Fibroblast of upper back skin (primary cell): Measurements from ENCODE around the gene SMIM20.

ENCODE experiments used
- DNase-seq: peaks from one replicate; pipeline ENCODE4 v3.0.0-alpha.2; 2013

Gene SMIM20

DNA sequence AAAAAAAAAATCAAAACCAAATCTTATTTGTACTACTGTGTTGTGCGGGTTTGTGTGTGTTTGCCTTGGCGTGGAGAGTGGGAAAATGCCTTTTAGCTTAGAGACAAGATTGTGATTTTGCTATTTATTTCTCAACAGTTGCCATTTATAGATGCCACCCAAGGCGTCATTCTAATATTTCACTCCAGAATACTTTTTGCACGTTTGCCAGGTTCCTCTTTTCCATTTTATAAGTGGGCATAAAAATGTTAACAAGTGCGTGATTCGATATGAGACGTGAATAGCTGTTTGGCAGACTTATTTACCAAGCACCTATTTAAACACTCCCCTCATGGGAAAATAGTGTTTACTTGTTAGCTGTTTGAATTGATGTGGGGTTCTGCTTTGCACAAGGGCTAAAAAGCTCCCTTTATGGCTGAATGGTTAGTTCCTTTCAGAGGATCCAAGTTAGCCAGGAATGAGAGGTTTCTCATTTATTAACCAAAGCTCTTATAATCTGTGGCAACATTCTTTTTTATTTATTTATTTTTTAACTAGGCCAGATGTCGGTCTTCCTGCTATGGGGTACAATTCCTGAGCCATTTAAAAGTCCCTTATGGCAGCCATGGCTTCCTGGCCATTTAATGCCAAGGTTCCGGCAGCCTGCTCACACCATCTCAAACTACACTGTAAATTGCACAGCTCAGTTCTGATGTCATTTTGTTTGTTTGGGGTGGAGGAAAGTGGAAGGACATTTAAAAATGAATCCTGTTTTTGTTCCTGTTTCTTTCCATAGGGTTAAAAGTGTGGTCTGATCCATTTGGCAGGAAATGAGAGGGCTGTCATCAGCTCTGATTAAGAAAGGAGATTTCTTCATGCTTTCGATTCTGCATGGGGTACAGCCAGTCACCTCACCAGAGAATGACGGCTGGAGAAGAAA lies 14.6 kb downstream of the SMIM20 start:
- peak; percentile 83 for DNase-seq

DNA sequence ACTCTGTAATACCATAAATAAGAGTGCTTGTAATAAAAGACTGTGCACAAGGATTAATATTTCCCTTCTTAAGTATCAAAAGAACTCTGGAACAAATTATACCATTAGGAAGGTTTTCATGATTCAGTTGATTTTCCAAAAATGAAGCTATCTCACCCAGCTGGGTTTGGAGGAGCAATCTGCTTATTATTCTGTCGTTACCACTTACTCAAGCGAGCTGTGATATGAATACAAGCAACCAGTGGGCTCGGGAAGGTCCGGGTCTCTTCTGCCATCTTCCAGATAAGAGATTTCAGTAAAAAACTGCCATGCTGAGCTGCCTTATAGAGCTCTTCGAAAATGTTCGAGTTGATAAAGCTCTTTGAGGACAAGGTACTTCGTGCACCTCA lies 15.3 kb downstream of the SMIM20 start:
- no peak for DNase-seq

DNA sequence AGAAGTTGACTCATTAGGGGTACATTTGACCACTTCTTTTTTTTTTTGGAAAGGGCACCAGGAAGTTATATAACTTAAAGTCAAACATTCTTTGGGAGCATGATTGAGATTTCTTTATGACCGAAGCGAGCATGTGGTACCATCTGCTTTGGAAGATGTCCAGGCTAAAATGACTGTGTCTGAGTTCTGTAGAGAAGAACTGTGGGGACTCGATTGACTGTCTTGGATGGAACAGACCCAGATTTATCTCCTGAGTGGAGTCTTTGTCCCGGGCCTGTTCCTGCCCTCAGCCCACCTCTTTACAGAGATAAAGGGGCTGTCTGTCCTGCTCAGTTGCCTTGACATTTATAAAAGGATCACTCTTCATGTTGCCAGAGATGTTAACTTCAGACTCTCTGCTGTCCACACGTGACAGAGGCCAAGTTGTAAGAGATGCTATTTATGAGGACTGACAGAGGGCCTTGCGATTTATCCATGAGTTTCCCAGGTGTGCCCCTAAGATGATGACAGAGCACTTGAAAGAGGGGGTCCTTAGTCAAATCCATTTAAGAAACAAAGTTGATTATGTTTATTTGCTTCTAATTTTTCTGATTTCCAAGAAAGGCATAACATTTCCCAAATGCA lies 16.8 kb downstream of the SMIM20 start:
- no peak for DNase-seq

DNA sequence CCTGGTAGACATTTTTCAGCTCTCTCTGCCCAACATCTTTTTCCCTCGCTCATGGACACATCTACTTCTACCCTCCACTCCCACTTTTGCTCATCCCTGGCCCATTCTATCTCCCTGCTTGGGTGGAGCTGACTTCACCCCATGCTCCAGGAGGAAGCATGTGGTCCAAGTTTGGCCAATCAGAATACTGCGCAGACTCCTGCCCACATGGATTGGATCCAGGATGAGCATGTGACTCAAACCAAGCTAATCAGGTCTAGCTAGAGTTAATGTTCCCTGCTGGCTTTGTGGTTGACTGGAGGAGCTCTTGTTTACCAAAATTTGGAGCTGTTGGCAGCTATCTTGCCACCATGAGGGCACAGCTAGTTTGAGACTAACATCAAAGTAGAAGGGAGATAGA lies 22.7 kb downstream of the SMIM20 start:
- no peak for DNase-seq

DNA sequence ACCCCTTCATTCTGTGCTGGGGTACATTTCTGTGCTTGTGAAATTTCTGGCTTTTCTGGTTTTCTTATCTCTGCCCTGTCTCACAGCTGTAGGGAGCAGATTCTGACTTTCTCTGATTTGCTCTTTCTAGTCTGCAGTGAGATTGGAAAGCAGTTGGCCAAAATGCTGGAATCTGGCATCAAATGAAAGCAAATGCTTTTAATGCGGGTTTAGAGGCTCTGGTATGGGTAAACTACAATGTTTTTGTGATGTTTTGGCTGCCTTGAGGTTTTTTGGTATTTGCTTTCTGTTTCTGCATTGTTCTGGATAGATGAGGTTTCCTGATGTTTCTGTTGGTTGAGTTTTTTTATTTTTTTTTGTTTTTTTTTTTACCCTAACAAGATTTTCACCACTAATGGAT lies 23.8 kb downstream of the SMIM20 start:
- DNase-seq: peak; percentile 78

DNA sequence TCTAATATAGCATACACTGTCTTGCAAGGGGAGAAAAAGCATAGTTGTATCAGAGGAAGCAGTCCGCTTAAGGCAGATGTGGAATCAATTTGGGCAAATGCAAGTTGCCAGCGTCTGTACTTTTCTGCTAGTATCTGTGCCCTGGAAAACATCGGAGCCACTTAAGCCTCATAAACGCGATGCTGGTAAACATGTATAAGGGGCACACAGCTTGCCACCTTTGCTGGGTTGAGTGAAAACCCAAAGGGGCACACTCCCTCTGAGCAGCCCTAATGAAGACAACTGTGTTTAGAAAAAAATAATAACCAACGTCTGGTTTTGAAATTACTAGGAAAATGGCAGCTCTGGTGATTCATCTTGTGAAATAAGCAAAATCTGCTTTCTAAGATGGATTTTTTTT lies 24.3 kb downstream of the SMIM20 start:
- DNase-seq: no peak

DNA sequence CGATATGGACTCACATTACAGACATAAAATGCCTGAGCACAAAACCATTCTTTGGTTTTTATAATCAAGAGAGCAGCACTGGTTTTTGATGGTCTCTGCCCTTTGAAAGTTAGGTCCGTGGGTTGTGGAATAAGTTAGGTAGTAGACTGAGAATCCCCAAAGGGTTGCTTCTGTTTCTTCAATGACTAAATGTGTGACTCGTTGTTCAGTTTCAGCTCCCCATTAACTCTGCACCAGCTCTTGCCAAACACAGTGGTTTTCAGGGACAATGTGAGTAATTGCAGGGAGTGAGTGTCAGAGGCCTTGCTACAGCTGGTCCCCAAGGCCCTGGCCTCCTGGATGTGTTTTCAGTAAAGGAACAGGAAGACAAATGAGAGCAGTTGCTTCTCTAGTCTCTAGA lies 24.8 kb downstream of the SMIM20 start:
- DNase-seq: peak; percentile 83

DNA sequence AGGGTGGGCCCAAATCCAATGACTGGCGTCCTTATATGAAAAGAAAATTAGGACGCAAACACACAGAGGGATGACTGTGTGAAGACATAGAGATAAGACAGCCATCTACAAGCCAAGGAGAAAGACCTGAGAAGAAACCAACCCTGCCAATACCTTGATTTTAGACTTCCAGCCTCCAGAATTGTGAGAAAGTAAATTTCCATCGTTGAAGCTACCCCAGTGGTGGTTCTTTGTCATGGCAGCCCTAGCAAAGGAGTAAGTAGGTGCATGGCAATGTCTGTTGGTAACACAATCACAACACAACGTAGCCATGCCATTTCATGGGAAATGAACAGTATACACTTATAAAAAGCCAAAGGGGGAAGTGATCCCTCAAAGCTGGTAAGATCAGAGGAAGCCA lies 25.3 kb downstream of the SMIM20 start:
- no peak for DNase-seq

DNA sequence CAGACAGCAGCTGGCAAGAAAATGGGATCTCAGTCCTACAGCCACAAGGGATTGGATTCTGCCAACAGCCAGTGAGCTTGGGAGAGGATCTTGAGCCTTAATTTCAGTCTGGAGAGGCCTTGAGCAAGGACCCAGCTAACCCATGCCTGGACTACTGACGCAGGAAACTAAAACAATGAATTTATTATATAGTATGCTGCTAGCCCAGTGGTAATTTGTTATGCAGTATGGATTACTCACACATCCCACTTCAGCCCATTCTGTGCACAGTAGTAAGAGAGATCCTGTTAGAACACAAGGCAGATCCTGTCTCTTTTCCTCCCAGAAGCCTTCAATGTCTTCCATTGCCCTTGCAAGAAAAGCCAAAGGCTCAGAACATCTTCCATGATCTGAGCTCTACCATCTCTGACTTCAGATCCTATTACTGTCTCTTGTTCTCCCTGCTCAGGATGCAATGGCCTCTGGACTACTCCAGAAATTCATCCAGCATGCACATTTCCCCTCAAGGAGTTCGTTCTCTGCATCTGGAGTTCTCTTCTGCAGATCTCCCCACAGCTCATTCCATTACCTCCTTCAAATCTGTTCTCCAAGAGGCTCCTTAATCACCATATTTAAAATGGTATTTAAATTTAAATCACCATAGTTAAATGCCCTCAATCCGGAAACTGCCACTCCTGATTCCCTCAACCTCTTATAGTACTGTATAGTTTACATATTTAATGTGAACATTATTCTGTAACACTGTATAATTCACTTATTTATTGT lies 27.6 kb downstream of the SMIM20 start:
- DNase-seq: no peak

DNA sequence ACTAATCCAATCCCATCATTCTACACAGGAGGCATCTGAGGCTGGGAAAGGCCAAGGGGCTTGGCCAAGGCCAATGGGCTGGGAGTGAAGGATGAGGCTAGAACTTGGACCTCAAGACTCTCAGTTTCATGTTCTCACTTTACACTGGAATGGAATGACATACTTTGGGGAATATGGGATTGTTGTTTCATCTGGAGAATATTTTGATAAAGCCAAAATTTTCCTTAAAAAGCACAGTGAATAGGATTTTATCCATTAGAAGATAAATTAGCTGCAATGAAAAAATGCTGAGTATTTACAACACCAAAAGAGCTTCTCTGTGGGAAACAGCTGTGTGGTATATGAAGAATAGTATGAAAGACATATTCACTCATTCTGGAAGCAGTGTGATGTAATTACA lies 29.3 kb downstream of the SMIM20 start:
- DNase-seq: peak; percentile 81

DNA sequence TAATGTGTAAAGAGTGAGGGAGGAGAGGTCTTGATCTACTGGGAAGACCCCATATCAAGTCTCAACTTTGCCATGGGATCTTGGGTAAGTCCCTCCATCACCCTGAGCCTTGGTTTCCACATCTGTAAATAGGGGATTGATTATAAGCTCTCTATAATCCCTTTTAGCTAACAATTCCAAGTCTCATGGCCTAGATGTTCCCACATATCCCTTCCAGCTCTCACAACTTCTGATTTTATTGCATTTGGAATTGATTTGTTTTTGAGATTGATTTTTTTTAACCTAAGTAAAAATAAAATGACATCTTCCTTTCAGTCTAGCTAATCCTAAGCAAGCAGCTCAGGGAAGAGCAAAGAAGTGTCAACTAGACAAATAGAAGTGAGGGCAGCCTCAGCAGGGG lies 29.8 kb downstream of the SMIM20 start:
- DNase-seq: no peak

DNA sequence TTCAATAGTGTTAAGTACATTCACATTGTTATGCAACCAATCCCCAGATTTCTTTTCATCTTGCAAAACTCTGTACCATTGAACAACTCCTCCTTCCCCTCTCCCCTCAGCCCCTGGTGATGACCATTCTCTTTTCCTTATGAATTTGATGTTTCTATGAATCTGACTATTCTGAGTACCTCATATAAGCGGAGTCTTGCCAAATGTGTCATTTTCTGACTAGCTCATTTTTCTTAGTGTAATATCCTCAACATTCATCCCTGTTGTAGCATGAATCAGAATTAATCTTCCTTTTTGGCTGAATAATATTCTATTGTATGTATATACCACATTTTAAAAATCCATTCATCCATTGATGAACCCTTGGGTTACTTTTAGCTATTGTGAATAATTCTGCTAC lies 34.0 kb downstream of the SMIM20 start:
- DNase-seq: peak; percentile 33

DNA sequence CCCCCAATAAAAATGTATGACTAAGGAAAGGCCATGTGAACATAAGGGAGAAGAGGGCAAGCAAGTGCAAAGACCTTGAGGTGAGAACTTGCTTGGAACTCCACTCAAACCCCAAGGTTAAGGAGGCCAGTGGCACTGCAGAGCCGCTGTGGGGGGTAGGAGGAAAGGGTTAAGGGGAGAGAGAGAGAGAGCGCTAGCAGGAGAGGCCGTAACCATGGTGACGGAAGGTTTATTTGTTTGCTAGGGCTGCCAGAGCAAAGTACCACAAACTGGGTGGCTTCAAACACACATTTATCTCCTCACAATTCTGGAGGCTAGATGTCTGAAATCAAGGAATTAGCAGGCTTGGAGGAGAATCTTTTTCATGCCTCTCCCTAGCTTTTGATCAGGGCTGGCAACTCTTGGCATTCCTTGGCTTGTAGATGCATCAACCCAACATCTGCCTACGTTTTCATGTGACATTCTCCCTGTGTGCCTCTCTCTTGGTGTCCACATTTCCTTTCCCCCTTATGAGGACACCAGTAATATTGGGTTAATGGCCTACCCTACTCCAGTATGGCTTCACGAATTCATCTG lies 35.2 kb downstream of the SMIM20 start:
- DNase-seq: no peak

DNA sequence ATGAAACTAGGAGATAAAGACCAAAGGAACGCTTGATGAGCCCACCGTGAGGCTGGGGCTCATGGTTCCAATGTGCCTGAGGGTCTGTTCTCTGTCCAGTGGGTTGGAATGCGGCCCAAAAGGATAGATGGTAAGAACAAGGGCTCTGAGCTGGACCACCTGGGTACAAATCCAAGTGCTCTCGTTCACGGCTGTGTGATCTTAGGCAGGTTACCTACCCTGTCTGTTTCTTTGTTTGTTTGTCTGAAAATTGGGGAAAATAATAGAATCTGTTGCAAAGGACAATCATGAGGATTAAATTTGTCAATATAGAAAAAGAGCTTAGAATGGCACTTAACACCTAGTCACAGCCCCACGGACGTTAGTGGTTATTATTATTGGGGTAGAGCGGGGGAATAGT lies 36.0 kb downstream of the SMIM20 start:
- DNase-seq: no peak

DNA sequence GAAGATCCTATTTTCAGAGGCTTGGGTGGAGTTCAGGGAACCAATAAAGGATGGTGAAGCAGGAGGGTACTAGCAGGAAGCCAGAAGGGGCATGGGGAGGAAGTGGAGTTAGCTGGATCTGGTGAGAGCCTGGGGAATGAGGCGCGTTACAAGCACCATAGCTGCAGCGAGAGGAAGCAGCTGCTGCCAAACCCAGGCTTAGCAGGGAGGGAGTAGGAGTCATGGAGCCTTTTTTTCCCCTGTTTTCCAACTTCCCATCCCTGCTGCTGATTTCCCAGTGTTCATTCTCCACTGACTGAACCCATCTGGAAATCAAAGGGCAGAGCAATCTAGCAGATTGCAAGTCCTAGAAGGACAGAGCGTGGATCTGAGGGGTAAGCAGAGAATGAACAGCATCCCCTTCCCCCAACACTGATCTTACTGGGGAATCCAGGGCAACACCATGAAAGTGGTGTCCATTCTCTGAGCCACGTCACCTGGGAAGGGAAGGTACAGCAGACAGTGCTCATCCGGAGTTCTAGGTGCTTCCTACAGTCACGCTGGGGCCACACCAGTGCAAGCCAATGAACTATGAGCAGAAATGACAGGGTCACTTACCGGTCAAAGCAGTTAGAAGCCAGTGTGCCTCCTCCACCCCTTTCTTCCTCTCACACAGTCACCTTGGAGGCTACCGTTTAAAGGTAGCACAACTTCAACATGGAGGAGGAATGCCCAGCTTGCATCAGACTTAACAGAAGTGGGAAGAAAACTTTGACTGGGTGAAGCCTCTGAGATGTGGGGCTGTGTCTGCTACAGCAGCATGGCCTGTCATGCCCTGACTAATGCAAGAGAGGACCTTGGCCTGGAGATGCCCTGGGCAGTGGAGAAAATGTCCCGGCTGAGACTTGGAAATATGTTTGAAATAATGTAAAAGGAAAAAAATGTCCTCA lies 36.7 kb downstream of the SMIM20 start:
- no peak for DNase-seq

DNA sequence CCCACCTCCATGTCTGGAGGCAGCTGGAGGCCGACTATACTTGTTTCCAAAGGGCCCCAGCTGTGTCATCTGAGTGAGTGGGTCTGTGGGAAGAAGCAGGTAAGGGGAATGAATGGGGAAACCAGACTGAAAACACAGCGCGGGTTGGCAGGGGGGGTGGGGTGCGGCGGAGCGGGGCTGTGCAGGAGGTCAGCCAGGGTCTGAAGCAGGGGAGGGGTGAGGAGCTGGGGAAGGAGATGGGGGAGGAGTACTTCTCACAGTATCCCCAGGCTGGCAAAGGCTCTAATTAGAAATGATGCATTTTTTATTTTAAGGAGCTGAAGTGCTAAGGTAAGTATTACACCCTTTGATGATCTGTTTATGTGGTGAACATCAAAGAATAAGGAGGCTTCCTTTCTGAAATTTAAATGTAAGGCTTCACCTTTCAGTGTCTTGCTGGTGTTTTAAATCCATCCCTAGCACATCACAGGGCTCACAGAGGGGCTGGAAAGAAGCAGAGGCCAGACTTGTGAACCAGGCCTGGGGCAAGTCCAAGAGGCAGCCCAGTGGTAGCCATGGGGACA lies 37.5 kb downstream of the SMIM20 start:
- DNase-seq: no peak

DNA sequence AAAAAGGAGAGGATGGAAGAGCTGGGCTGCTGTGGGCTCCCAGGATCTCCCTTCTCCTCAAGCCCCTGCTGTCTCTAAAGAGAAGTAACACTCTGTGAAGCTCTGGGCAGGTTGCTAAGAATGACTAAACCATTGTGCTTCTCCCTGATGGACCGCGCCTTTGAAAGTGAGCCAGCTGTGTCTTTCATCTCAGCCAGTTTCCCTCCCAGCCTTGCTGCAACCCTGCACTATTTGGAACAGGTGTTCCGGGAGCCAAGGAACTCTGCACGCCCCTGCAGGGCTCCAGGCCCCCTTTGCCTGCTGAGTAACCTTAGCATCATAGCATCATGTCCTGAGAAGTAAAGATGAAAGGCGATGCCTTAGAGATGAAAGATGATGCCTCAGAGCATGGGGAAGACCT lies 39.7 kb downstream of the SMIM20 start:
- DNase-seq: peak; percentile 67

DNA sequence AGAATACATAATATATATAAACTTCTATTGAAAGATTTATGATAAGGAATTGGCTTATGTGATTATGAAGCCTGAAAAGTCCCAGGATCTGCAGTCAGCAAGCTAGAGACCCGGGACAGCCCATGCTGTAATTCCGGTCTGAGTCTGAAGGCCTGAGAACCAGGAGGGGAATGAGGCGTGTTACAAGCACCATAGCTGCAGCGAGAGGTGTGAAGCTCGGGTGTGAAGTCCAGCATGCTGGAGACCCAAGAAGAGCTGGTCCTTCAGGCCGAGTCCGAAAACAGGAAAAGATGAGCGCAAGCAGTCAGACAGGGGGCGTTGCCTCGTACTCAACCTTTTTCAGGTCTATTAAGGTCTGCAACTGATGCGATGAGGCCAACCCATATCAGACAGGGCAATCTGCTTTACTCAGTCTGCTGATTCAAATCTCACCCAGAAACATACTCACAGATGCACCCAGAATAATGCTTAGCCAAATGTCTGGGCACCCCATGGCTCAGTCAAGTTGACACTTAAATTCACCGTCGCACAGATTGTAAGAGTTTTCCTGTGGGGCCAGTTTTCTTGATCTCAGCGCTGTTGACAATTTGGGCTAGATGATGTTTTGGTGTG lies 40.4 kb downstream of the SMIM20 start:
- no peak for DNase-seq

DNA sequence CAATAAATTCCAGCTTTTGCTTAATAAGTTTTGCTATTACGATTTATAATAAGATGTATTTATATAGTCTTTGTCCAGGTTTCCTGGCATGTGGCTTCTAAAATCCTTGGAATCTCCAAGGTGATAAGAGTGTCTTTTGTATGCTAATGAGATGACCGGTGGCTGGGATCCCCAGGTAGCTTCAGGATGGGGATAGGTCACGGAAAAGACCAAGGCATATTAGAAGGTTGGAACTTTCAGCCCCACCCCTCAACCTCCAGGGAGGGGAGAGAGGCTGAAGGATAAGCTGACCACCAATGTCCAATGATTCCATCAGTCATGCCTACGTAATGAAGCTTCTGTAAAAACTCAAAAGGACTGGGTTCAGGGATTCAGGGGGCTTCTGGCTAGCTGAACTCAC lies 41.7 kb downstream of the SMIM20 start:
- no peak for DNase-seq

DNA sequence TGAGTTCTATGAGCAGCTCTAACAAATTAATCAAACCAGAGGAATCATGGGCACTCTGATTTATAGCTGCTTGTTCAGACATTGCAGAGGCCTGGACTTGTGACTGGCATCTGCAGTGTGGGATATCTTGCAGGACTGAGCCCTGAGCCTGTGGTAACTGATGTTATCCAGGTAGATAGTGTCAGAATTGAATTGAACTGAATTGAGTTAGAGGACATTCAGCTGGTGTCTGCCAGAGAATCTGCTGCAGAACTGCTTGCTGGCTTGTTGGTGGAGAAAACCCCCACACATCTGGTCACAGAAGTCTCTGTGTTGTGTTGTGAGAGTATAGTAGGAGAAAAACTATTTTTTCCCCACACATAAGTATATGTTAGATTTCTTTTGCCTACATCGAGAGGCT lies 42.2 kb downstream of the SMIM20 start:
- no peak for DNase-seq

DNA sequence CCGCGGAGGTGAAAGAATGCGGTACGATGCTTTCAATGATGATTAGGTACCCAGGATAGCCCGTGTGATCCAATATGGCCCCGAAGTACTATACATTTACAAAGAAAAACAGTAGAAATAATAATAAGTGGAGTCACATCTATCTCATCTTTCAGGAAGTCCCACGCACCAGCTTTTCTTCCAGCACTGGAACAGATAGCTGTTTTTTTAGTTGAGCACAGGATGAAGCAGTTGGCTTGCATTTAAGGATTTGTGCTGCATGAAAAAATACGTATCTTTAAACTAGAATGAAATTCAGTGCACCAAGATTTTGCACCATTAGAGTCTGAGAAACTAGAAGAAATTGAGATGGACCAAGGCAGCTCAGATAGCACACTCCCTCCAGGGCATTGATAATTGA lies 44.1 kb downstream of the SMIM20 start:
- DNase-seq: no peak

DNA sequence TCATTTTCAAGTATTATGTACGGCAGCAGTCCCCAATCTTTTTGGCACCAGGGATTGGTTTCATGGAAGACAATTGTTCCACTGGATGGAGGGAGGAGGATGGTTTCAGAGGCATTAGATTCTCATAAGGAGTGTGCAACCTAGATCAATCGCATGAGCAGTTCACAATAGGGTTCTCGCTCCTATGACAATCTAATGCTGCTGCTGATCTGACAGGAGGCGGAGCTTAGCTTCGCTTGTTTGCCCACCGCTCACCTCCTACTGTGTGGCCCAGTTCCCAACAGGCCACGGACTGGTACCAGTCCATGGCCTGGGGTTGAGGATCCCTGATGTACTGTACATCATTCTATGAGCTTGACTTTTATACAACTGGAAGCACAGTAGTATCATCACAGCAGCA lies 48.4 kb downstream of the SMIM20 start:
- no peak for DNase-seq
